Activated CD4-positive, alpha-beta T cell treated with anti-CD3 and anti-CD28 coated beads for 36 hours (primary cell): ENCODE data around the gene LSM6. TPM values are rescaled to one million over a fixed set of nuclear protein-coding genes. Genes with fewer than 3 reads are reported as not detected.

Source experiments
- ATAC-seq: fragments of 200-7000 bp; cut with Tn5 transposase; one replicate; pipeline ENCODE4 v1.10.0; 2021; ENCODE audit warnings: mild to moderate bottlenecking, moderate library complexity
- CTCF ChIA-PET: fragments of 350-600 bp; sonication (Branson Sonifier 250); formaldehyde crosslinking; loops from one replicate; lab custom pipeline; 2021; ENCODE audit warnings: antibody characterized with exemption; lab: Charles Lee
- POLR2A ChIA-PET: fragments of 350-600 bp; sonication (Branson Sonifier 250); formaldehyde crosslinking; loops from one replicate; lab custom pipeline; 2021; ENCODE audit warnings: antibody characterized with exemption, inconsistent platforms; lab: Charles Lee
- DNase-seq: peaks from one replicate; pipeline ENCODE4 v3.0.0-alpha.2; 2020
- H3K27ac Mint-ChIP-seq: one replicate; pipeline ENCODE4 v1.8.0; 2021; ENCODE audit warnings: mixed read lengths
- H3K27me3 Mint-ChIP-seq: one replicate; pipeline ENCODE4 v1.8.0; 2021; ENCODE audit warnings: mixed read lengths
- H3K36me3 Mint-ChIP-seq: one replicate; pipeline ENCODE4 v1.8.0; 2021; ENCODE audit warnings: low read depth, mixed read lengths
- H3K4me1 Mint-ChIP-seq: one replicate; pipeline ENCODE4 v1.8.0; 2021; ENCODE audit warnings: mixed read lengths
- H3K4me3 Mint-ChIP-seq: one replicate; pipeline ENCODE4 v1.8.0; 2021; ENCODE audit warnings: mild to moderate bottlenecking, moderate library complexity, mixed read lengths
- H3K9me3 Mint-ChIP-seq: one replicate; pipeline ENCODE4 v1.8.0; 2021; ENCODE audit warnings: low read depth, mixed read lengths
- intact Hi-C, 2 experiments: fragments of 100-400 bp; cut with DNase I in 1 of 2; cut with micrococcal nuclease in 1 of 2; formaldehyde crosslinking; loops; one replicate each; pipeline versions ENCODE4 v1.14.2 to v1.15.1; 2022 to 2024; cut with DNase I, micrococcal nuclease
- total RNA-seq, 2 experiments: library from RNA; stranded (reverse); gene quantifications; one replicate each; pipeline ENCODE4 v1.2.3, GENCODE V29; 2021

The LSM6 gene
- total RNA-seq, 2 experiments from 2014 or later, result 64.9 to 66.9 TPM

DNA sequence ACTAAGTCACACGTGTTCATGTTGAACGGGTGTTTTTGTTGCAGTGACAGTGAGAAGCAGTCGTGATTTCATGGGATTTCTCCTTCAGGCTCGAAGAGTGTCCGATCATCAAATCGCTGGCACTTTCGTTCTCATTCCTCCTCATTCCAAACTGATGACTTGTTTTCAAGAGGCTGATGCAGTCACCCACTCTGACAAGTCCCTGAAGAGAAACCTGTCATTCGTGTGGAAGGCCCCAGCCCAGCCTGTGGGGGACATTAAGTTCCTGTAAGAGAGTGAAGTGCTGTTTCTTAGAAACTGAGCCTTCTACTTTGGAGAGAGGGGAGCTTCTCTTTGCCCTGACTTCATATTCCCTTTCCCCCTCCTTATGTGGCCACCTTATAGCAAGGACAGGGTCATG, 46.8 kb downstream of the LSM6 start:
- H3K4me1 Mint-ChIP-seq, result no peaks in the 10 kb centered on the region
- H3K27me3 Mint-ChIP-seq, result no peaks in the 10 kb centered on the region
- no peaks in the 10 kb centered on the region for H3K36me3 Mint-ChIP-seq
- DNase-seq (no peak), ATAC-seq (no peak)
- intact Hi-C loops, result no loop called here
- H3K27ac Mint-ChIP-seq, result no peak overlapping the region
- POLR2A ChIA-PET, result no interaction called here
- CTCF ChIA-PET, result no interaction called here
- no peaks in the 10 kb centered on the region for H3K9me3 Mint-ChIP-seq
- H3K4me3 Mint-ChIP-seq, result no peak overlapping the region

- no peaks in the 10 kb centered on the region for H3K9me3 Mint-ChIP-seq
- intact Hi-C loops, result no loop called here
- H3K4me3 Mint-ChIP-seq, result no peak overlapping the region
Measured at GRCh38 chr4:146224326-146224966, 48.9 kb downstream of the LSM6 start.

DNA sequence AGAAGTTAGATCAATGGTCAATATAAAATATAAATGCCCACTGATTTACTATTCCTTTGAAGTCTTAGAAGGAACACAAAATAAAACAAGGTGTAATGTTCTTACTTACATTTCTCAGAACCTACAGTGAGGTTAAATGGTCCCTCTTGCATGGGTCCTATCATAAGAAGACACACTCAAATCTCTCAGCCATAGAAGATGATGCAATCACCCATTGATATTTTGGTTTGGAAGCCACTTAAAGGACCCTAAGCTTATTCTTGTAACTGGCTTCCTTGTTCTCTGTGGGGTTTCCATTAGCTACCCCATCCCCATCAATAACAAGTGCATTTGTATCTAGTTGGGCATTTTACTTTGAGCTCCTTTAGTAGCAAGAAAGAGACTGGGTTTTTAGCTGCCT, 53.9 kb downstream of the LSM6 start:
- CTCF ChIA-PET, result no interaction called here
- DNase-seq (no peak), ATAC-seq (no peak)
- intact Hi-C loops, result no loop called here
- no peaks in the 10 kb centered on the region for H3K27me3 Mint-ChIP-seq
- H3K4me1 Mint-ChIP-seq, result no peaks in the 10 kb centered on the region
- POLR2A ChIA-PET, result no interaction called here
- H3K36me3 Mint-ChIP-seq, result no peaks in the 10 kb centered on the region
- peaks cover 6% of the 10 kb centered on the region for H3K9me3 Mint-ChIP-seq
- no peak overlapping the region for H3K27ac Mint-ChIP-seq
- no peak overlapping the region for H3K4me3 Mint-ChIP-seq

More at GRCh38 chr4:146224326-146224966, 48.9 kb downstream of the LSM6 start:
- Mint-ChIP-seq H3K27me3 (no peaks in the 10 kb centered on the region), H3K4me1 (no peaks in the 10 kb centered on the region), H3K36me3 (no peaks in the 10 kb centered on the region), H3K27ac (no peak overlapping the region)
- POLR2A ChIA-PET, result no interaction called here
- no peak for ATAC-seq
- DNase-seq, result no peak
- CTCF ChIA-PET, result no interaction called here

DNA sequence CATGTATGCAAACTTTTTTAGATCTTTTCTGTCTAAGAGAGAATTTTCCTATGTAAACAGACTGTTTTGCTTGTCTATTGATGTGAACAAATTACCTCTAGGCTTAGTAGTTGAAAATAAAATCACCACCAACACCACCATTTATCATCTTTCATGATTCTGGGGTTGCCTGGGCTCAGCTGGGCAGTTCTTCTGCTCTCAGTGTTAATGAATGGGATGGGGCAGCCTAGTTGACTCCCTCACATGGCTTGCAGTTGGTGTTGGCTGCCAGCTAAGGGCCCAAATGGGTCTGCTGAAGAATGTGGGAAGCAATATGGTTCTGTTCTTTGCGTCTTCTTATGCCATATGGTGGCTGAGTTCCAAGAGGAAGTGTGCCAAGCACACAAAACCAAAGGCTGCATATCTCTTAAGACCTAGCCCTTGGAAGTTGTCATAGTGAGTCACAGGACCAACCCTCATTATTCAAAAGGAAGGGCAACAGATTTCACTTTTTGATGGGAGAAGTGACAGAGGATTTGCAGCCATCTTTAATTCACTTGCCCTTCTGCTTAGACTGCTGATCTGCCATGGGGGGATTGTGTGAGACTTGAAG, 56.7 kb downstream of the LSM6 start:
- ChIA-PET CTCF (interaction anchor here (1.1 kb wide), 1 partner anchor 10 kb away, joined by 5 read pairs; no protein-coding TSS in a partner anchor), POLR2A (no interaction called here)
- Mint-ChIP-seq H3K27me3 (no peaks in the 10 kb centered on the region), H3K4me3 (no peak overlapping the region), H3K4me1 (no peaks in the 10 kb centered on the region), H3K27ac (no peak overlapping the region), H3K36me3 (no peaks in the 10 kb centered on the region), H3K9me3 (peaks cover 6% of the 10 kb centered on the region)
- no peak for ATAC-seq
- intact Hi-C loops, result no loop called here
- no peak for DNase-seq

DNA sequence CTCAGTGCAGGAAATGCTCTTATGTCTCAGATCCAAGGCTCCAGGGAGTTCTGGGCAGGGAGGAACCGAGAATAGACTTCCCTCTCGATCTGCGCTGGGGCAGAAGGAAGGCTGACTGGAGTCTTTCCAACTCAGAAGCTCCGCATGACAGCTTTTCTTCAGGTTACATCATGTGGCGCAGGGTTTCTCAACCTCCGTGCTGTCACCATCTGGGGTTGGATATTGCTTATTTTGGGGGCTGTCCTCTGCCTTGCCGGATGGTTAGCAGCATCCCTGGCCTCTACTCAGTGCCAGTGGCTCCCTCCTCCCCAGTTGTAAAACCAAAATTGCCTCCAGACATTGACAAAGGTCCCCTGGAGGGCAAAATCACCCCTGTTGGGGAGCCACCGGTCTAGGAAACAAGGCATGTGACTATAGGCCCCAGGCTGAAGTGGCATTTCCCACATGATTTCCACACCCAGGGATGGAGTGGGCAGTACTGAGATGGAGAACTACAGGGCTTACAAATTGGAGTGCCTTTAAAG, 60.2 kb downstream of the LSM6 start:
- ChIA-PET CTCF (no interaction called here), POLR2A (no interaction called here)
- intact Hi-C loops, result no loop called here
- peaks cover 6% of the 10 kb centered on the region for H3K9me3 Mint-ChIP-seq
- H3K4me1 Mint-ChIP-seq, result no peaks in the 10 kb centered on the region
- no peaks in the 10 kb centered on the region for H3K27me3 Mint-ChIP-seq
- no peak overlapping the region for H3K27ac Mint-ChIP-seq
- H3K4me3 Mint-ChIP-seq, result no peak overlapping the region
- no peaks in the 10 kb centered on the region for H3K36me3 Mint-ChIP-seq
- no peak for ATAC-seq
- no peak for DNase-seq

DNA sequence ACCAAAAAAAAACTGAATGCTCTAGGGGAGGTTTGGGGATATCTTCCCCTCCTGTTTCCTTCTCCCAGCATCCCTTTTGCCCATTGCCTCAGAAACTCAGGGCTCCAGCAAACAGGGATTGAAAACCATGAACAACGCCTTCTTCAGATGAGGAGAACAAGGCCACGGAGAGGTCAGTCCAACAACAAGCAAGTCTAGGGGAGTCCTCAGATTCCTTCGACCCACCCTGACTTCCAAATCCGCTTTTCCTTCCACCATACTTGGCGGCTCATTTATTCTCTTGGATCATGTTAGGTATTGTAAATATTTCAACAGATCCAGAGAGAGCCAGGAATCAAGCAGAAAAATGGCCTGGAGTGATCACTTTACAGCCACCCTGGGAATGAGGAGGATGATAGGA, 60.7 kb downstream of the LSM6 start:
- H3K36me3 Mint-ChIP-seq, result no peaks in the 10 kb centered on the region
- no peak for DNase-seq
- no peak overlapping the region for H3K27ac Mint-ChIP-seq
- H3K27me3 Mint-ChIP-seq, result no peaks in the 10 kb centered on the region
- no peaks in the 10 kb centered on the region for H3K4me1 Mint-ChIP-seq
- ATAC-seq, result no peak
- intact Hi-C loops, result no loop called here
- ChIA-PET CTCF (no interaction called here), POLR2A (no interaction called here)
- H3K4me3 Mint-ChIP-seq, result no peak overlapping the region
- H3K9me3 Mint-ChIP-seq, result peaks cover 6% of the 10 kb centered on the region

- peaks cover 4% of the 10 kb centered on the region for H3K4me1 Mint-ChIP-seq
- ATAC-seq (no peak), DNase-seq (no peak)
- intact Hi-C loops, result no loop called here
- ChIA-PET POLR2A (no interaction called here), CTCF (no interaction called here)
- peaks cover 2% of the 10 kb centered on the region for H3K9me3 Mint-ChIP-seq
- no peaks in the 10 kb centered on the region for H3K27me3 Mint-ChIP-seq
- H3K4me3 Mint-ChIP-seq, result no peak overlapping the region
- H3K36me3 Mint-ChIP-seq, result no peaks in the 10 kb centered on the region
- H3K27ac Mint-ChIP-seq, result no peak overlapping the region
Measured at GRCh38 chr4:146237092-146237491, 61.6 kb downstream of the LSM6 start.

DNA sequence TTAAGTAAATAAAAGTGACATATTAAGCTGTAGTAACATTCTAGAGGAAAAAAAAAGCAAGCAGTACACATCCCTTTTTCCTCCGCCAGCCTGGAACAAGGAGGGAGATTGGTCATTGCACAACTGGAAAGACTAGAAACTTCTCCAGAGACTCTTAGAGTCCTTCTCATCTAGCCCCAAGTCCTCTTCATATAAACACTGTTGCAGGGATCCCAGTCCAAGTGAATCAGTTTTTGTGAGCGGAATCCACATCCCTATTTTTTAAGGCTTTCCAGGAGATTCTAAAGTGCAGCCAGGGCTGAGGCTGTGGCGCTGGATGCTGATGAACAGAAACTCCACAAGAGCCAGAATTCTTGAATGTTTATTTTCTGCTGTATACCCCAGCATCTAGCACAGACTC, 62.6 kb downstream of the LSM6 start:
- no peaks in the 10 kb centered on the region for H3K9me3 Mint-ChIP-seq
- POLR2A ChIA-PET, result no interaction called here
- H3K27me3 Mint-ChIP-seq, result no peaks in the 10 kb centered on the region
- peaks cover 11% of the 10 kb centered on the region for H3K4me1 Mint-ChIP-seq
- H3K4me3 Mint-ChIP-seq, result no peak overlapping the region
- DNase-seq, result no peak
- no peaks in the 10 kb centered on the region for H3K36me3 Mint-ChIP-seq
- CTCF ChIA-PET, result no interaction called here
- no peak for ATAC-seq
- no peak overlapping the region for H3K27ac Mint-ChIP-seq
- intact Hi-C loops, result no loop called here

Other genes with a start within 250 kb of the LSM6 start
- gene ZNF827, start 236.9 kb upstream of the LSM6 start, total RNA-seq, result 10 to 100 TPM; 21.2 to 26.6 TPM
- gene REELD1, start 38.8 kb downstream of the LSM6 start, total RNA-seq, result under 1 TPM; 0.09 to 0.16 TPM